Ascending aorta (tissue), 2 donors: ENCODE results near the gene GOT1. TPM values are rescaled to one million over a fixed set of nuclear protein-coding genes. Genes with fewer than 3 reads are reported as not detected.

ENCODE experiments used
- DNase-seq, 2 donors: peaks; one replicate each; pipeline ENCODE4 v3.0.0-alpha.2; 2019; ENCODE audit warnings: low spot score in 2 of 2
- H3K27ac ChIP-seq, 2 donors: fragments of 200-600 bp; sonication (generic); one replicate each; pipeline ENCODE4 v1.5.1; 2016 to 2017; ENCODE audit warnings: mild to moderate bottlenecking in 1 of 2
- H3K27me3 ChIP-seq: fragments of 200-600 bp; sonication (generic); one replicate; pipeline ENCODE4 v1.5.1; 2017
- H3K36me3 ChIP-seq, 2 donors: fragments of 200-600 bp; sonication (generic); one replicate each; pipeline ENCODE4 v1.5.1; 2016
- H3K4me1 ChIP-seq, 2 donors: fragments of 200-600 bp; sonication (generic); one replicate each; pipeline ENCODE4 v1.5.1; 2016 to 2017; ENCODE audit warnings: mild to moderate bottlenecking in 1 of 2
- H3K4me3 ChIP-seq, 2 donors: fragments of 200-600 bp; sonication (generic); one replicate each; pipeline ENCODE4 v1.5.1; 2016 to 2017; ENCODE audit warnings: mild to moderate bottlenecking in 1 of 2
- H3K9me3 ChIP-seq, 2 donors: fragments of 200-600 bp; sonication (generic); one replicate each; pipeline ENCODE4 v1.5.1; 2016
- CTCF ChIP-seq, 3 experiments: fragments of 200-600 bp in 2 of 3; fragments of 450-650 bp in 1 of 3; sonication (generic) in 2 of 3; IDR thresholded peaks; one replicate each; pipeline ENCODE4 v1.5.1; 2016 to 2019; ENCODE audit warnings: antibody characterized with exemption in 3 of 3, mild to moderate bottlenecking in 1 of 3, moderate library complexity in 1 of 3
- intact Hi-C: fragments of 100-400 bp; cut with DNase I; formaldehyde crosslinking; loops from one replicate; pipeline ENCODE4 v1.15.1; 2023
- total RNA-seq: library from RNA; depleted of rRNA; stranded (reverse); fragments of >200 nt; gene quantifications from one replicate; pipeline ENCODE4 v1.1.0, GENCODE V29; 2016

The GOT1 gene
- total RNA-seq, 1 donor from 2014 or later: 4.4 TPM

GRCh38 chr10:99460070-99460469 is 29.6 kb upstream of the GOT1 start:
- no peak for DNase-seq
- TF ChIP-seq CTCF (IDR thresholded peaks at IDR 0.05): no peak
- H3K4me3 ChIP-seq: no peak overlapping the region
- no peaks in the 10 kb centered on the region for H3K27me3 ChIP-seq
- no peaks in the 10 kb centered on the region for H3K4me1 ChIP-seq
- no peaks in the 10 kb centered on the region for H3K9me3 ChIP-seq
- no peak overlapping the region for H3K27ac ChIP-seq
- H3K36me3 ChIP-seq: no peaks in the 10 kb centered on the region
- intact Hi-C loops: no loop called here

- no peak overlapping the region for H3K27ac ChIP-seq
- H3K4me1 ChIP-seq: no peaks in the 10 kb centered on the region
- no peaks in the 10 kb centered on the region for H3K36me3 ChIP-seq
- H3K4me3 ChIP-seq: no peak overlapping the region
- no peak for TF ChIP-seq CTCF (IDR thresholded peaks at IDR 0.05)
- DNase-seq: no peak
- intact Hi-C loops: no loop called here
- H3K9me3 ChIP-seq: no peaks in the 10 kb centered on the region
- H3K27me3 ChIP-seq: no peaks in the 10 kb centered on the region
Observed at GRCh38 chr10:99459217-99459616, 28.8 kb upstream of the GOT1 start.

- no peak for DNase-seq
- Histone ChIP-seq H3K27ac (no peak overlapping the region), H3K4me1 (no peaks in the 10 kb centered on the region), H3K9me3 (no peaks in the 10 kb centered on the region), H3K27me3 (no peaks in the 10 kb centered on the region), H3K4me3 (no peak overlapping the region), H3K36me3 (no peaks in the 10 kb centered on the region)
- intact Hi-C loops: no loop called here
- no peak for TF ChIP-seq CTCF (IDR thresholded peaks at IDR 0.05)
Observed at GRCh38 chr10:99457813-99458212, 27.4 kb upstream of the GOT1 start.

- Histone ChIP-seq H3K27ac (no peak overlapping the region), H3K36me3 (no peaks in the 10 kb centered on the region), H3K4me3 (no peak overlapping the region), H3K4me1 (no peaks in the 10 kb centered on the region), H3K27me3 (no peaks in the 10 kb centered on the region), H3K9me3 (no peaks in the 10 kb centered on the region)
- no peak for DNase-seq
- TF ChIP-seq CTCF (IDR thresholded peaks at IDR 0.05): no peak
- intact Hi-C loops: no loop called here
Observed at GRCh38 chr10:99456931-99457288, 26.5 kb upstream of the GOT1 start.

- no peaks in the 10 kb centered on the region for H3K27me3 ChIP-seq
- TF ChIP-seq CTCF (IDR thresholded peaks at IDR 0.05): no peak
- H3K27ac ChIP-seq: no peak overlapping the region
- H3K4me1 ChIP-seq: no peaks in the 10 kb centered on the region
- no peak for DNase-seq
- no peaks in the 10 kb centered on the region for H3K36me3 ChIP-seq
- no peak overlapping the region for H3K4me3 ChIP-seq
- intact Hi-C loops: no loop called here
- no peaks in the 10 kb centered on the region for H3K9me3 ChIP-seq
Observed at GRCh38 chr10:99456207-99456930, 25.9 kb upstream of the GOT1 start.

GRCh38 chr10:99451981-99452380 is 21.6 kb upstream of the GOT1 start:
- TF ChIP-seq CTCF (IDR thresholded peaks at IDR 0.05): no peak
- Histone ChIP-seq H3K9me3 (no peaks in the 10 kb centered on the region), H3K4me1 (no peaks in the 10 kb centered on the region), H3K27ac (no peak overlapping the region), H3K4me3 (no peak overlapping the region), H3K27me3 (no peaks in the 10 kb centered on the region), H3K36me3 (no peaks in the 10 kb centered on the region)
- intact Hi-C loops: no loop called here
- DNase-seq: no peak
